GM18507 (cell line): ENCODE measurements around the gene CDK1.

Experiments
- DNase-seq: peaks from one replicate; pipeline ENCODE4 v3.0.0; 2011; ENCODE audit warnings: low read depth; ENCODE audit not compliant: insufficient read length; ENCODE audit errors: extremely low spot score
- FAIRE-seq: peaks from 2 replicates; lab custom pipeline; 2011; peaks lifted over from hg19 to GRCh38; lab: Jason Lieb, UNC

The CDK1 gene

GRCh38 chr10:60767424-60767823, 10.9 kb upstream of the CDK1 start:
- no peak for DNase-seq
- no peak for FAIRE-seq

GRCh38 chr10:60769406-60769805, 8.9 kb upstream of the CDK1 start:
- no peak for DNase-seq
- no peak for FAIRE-seq

GRCh38 chr10:60777696-60778213, 523 bp upstream of the CDK1 start:
- FAIRE-seq = no peak
- DNase-seq = no peak

DNA sequence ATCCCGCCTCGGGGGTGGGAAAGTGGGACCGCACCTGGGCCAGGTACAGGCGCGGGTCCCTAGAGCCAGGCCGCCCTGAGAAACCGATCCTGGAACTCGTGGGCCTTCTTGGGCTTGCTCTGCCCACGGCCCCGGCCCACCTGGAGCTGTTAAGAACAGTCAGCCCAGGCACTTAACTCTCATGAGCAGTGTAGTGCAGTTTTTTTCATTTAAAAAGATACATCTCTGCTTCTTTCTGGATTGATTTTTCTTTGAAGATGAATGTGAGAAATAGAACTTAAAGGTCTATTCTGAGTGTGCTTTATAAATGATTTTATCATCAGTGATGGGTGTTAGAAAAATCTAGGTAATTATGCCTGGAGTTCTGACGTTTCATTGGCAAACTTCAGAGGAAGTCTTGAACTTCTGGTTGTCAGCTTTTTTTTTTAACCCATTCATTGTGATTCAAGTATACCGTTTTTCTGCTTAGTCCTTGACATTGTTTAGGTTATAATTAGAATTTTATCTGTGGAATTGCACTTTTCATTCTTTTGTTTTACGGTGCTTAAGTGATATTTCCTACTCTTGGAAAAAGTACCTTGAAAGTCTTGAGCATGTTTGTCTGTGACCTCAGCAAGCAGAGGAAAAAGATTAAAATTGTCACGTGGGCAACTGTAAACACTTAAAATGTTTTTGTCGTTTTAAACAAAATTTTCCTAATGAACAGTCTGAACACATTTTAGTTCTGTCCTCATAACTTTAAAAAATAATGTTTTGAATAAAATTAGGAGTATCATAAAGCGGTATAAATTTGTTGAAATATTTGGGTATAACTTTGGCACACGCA, 906 bp downstream of the CDK1 start:
- DNase-seq (no peak), FAIRE-seq (peak; percentile 47)

DNA sequence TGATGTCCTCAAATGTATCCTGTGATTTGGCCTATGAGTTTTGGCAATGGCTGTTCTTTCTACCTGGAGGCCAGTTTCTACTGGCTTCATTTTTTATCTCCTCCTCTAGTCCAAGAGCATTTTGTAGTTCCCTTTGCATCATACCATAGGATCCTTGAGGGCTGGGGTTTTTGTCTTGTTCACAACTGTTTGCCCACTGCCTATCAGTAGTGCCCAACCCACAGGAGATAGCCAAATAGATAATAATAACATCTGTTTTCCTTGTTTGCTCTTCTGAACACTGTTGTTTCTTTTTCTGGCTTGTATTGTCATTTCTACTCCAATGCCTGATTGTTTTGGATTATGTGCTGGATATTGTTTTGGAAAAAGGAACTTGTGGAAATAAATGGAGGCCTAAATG, 3.4 kb downstream of the CDK1 start:
- DNase-seq = no peak
- peak; percentile 51 for FAIRE-seq

- no peak for DNase-seq
- no peak for FAIRE-seq
Observed at GRCh38 chr10:60784641-60785040, 6.4 kb downstream of the CDK1 start.

- FAIRE-seq (no peak), DNase-seq (no peak)
Observed at GRCh38 chr10:60788544-60788943, 10.3 kb downstream of the CDK1 start.

- DNase-seq (no peak), FAIRE-seq (no peak)
Observed at GRCh38 chr10:60789340-60789739, 11.1 kb downstream of the CDK1 start.

GRCh38 chr10:60794953-60795352, 16.7 kb downstream of the CDK1 start:
- no peak for FAIRE-seq
- no peak for DNase-seq

DNA sequence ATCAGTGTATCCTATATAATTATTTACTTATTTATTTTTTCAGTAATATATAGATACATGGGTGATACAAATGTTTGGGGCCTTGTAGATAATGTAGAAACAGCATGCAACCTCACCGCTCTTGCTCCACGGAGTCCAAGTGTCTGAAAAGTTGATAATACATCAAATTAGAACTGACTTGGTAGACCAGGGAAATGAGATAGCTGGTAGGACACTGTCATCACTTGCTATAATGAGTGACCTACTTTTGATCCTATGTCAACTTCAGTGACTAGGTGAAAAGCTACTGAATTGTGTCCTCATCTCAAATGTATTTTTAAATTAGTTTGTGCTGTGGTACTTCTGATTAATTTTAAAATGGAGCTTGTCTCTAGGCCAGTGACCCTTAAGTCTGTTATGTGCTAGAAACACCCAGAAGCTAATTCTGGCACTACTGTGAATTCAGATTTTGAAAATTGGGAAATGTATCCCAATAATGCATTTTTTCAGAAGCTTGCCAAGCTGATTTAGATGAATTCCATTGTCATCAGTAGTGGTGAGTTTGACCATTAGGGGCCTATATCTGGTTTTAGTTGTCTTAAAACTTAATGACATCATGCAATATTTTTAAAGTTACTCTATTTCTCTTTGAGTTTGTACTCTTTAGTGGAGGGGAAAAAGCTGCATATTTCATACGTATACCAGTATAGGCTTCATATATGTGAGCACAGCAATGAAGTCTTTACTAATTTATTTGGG, 17.4 kb downstream of the CDK1 start:
- DNase-seq (no peak), FAIRE-seq (no peak)

GRCh38 chr10:60796481-60796880, 18.2 kb downstream of the CDK1 start:
- DNase-seq (no peak), FAIRE-seq (no peak)

DNA sequence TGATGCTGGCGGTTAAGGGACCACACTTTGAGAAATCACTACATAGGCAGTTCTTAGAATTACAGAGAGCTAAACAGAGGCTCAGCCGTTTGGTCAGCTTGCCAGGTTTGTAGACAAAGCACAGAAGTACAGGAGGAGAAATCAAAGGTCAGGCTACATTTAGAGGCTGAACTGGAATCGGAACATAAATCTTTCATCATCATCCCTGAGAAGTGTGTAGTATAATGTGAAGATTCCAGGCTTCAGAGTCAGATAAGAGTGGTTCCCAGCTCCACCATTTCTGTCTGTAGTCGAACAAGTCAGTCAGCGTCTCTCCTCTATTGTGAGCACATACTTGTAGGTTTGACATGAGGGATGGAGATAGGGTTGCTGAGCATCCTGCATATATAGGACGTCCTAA, 18.9 kb downstream of the CDK1 start:
- FAIRE-seq = no peak
- DNase-seq = no peak

- FAIRE-seq = no peak
Observed at GRCh38 chr10:60798031-60798430, 19.8 kb downstream of the CDK1 start.

GRCh38 chr10:60798870-60799269, 20.6 kb downstream of the CDK1 start:
- DNase-seq = no peak
- FAIRE-seq = no peak

More at GRCh38 chr10:60798031-60798430, 19.8 kb downstream of the CDK1 start:
- no peak for DNase-seq

DNA sequence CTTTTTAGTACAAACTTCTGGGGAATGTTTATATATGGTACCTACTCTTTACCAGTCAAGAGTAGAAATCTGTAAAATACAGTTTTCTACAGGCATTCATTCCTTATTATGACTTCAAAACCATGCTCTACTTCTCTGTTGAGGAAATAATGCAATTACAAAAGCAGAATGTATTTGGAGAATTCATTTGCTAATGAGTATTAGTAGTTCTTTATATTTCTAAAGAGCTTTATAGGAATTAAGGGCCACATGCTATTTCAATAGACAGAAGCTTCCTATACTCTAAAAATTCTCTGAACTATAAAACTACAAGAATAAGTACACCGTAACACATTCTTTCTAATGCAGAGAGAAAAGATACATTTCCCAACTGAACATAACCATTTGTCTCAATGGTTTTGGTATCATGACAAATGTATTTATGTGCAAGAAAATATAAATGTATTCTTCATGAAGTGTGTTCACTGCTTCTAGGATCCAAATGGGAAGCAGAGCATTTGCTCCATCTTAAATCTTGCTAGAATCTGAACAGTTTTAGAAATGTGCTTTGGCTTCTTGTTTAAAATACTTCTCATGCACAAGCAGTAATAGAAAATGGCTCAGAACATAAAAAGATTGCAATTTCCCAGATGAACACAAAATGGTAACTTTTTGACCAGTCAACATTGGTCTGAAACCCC, 21.8 kb downstream of the CDK1 start:
- DNase-seq (no peak), FAIRE-seq (no peak)

DNA sequence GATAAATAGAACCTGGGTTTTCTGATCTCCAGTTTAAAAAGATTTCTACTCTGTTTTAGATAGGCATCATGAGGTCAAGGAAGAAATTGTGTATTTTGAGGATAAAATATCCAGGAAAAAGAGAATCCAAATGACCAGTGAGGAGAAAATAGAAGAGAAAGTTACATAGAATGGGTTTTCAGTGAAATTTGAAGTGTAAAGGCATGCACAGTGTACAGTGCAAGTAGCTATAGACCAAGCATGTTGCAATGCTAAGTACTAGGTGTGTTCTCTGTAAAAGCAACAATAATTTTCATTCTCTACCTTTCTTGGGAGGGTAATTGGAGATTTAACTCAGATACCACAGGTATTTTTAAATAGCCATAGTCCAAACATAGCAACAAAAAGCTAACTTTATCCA, 22.6 kb downstream of the CDK1 start:
- FAIRE-seq (no peak), DNase-seq (no peak)

GRCh38 chr10:60801522-60801921, 23.2 kb downstream of the CDK1 start:
- DNase-seq = no peak
- no peak for FAIRE-seq

DNA sequence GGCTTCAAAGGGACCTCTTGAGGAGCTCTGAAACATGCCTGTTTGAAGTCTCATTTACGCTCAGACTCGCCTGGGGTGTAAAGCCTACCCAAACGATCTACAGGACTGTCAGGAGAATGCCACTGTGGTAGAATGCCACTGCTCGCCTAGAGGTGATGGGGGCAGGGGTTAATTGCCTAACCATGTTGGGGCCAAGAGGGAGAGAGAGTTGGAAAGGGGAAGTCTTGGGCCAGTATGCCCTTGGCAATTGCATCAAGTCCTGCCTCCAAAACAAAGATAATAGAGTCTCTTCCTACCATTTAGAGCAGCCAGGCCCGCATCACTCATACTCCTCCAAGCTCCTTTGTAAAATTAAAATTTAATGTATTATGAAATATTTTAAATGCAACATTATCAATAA, 25.2 kb downstream of the CDK1 start:
- no peak for FAIRE-seq
- DNase-seq = no peak

DNA sequence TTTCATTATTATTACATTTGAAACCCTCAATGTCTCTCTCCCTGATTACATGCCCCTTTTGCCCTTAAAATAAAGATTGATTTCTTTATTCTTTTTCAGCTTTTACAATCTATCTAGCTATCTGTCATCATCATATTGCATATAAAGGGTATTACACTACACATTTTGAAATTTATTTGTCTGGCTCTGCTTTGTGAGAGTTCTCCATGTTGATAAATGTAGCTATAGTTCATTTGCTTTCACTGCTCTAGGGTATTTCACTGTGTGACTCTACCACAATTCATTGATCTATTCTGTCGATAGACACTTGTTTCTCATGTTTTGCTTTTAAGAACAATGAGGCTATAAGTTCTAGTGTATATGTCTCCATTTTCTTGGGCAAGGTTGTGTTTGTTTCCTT, 25.6 kb downstream of the CDK1 start:
- DNase-seq = no peak
- no peak for FAIRE-seq

- no peak for DNase-seq
- FAIRE-seq = no peak
Observed at GRCh38 chr10:60806921-60807320, 28.6 kb downstream of the CDK1 start.
